ENCODE results near the gene KLHL17.

- no peak for TF ChIP-seq CTCF (IDR thresholded peaks at IDR 0.05 in 4 of 5, conservative IDR thresholded peaks at IDR 0.05 in 1 of 5)
- no peak for TF ChIP-seq POLR2A (IDR thresholded peaks at IDR 0.05)
Measured at GRCh38 chr1:914131-914890, 46.1 kb upstream of the KLHL17 start.
